ENCODE measurements around the gene APOA1. TPM values are rescaled to one million over a fixed set of nuclear protein-coding genes. Genes with fewer than 3 reads are reported as not detected.

Gene APOA1
- polyA plus RNA-seq, 1 donor, result 4,188 TPM

DNA sequence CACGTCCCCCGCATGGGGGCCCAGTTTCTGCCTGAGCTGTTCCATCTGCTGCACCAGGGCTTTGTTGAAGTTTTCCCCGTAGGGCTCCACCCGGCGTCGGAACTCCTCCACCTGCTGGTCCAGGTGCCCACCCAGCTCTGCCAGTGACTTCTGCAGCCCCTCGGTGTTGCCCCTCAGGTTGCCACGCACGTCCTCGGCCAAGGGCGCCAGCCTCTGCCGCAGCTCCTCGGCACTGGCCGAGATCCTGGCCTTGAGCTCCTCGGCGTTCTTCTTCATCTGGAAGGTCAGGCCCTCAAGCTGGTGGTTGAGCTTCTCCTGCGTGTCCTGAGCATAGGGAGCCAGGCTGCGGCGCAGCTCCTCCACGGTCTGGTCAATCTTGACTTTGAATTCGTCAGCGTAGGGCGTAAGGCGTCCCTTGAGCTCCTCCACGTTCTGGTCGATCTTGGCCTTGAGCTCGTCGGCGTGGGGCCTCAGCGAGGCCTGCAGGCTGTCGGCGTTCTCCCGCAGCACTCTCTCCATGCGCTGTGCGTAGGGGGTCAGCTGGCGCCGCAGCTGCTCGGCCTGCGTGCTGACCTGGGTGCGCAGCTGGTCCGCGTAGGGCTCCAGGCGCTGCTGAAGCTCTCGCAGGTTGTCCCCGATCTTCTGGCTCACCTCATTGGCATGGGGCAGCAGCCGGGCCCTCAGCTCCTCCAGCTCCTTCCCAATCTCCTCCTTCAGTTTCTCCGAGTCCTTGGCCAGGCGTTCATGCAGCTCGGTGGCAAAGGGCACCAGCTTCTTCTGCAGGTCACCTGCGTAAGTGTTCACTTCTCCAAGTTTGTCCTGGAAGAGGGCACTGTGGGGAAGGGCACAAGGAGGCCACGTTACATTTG, 16.1 kb downstream of the APOA1 start:
- Histone ChIP-seq H3K27ac (ENCODE audit: low read length) (peak overlapping the region; percentile 82), H3K27me3 (ENCODE audit: control insufficient read depth, insufficient read depth, low read length) (no peaks in the 10 kb centered on the region), H3K9me3 (ENCODE audit: control insufficient read depth, low read depth, low read length) (peaks cover 7% of the 10 kb centered on the region), H3K36me3 (ENCODE audit: control insufficient read depth, insufficient read depth, low read length) (peaks cover 13% of the 10 kb centered on the region), H3K4me3 (ENCODE audit: low read length) (peak overlapping the region; percentile 42), H3K4me1 (ENCODE audit: control insufficient read depth, insufficient read depth, low read length) (peaks cover 46% of the 10 kb centered on the region)
- peak in 1 of 2 donors; percentile 10 for DNase-seq
- WGBS (ENCODE audit: insufficient coverage, low lambda C conversion rate), result no CpG with 5 or more reads among the region's 51 CpGs

DNA sequence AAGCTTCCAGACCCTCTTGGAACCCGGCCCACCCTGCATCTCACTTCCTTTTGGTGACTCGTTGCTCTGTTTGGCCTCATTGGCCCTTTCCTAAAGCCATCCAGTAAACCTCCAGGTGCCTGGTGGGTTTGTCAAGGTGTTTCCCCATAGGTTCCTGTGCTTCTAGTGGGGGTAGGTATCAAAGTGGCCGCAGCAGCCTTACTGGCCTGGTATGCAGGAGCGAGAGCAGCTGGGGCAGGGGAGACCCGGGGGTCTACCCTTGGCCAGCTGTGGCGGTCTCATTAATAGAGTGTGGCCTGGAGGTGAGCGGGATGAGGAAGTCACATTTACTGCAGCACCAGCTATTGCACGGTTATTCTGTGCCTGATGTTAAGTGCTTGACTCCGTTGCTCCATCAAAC, 18.4 kb downstream of the APOA1 start:
- WGBS (ENCODE audit: insufficient coverage, low lambda C conversion rate), result no CpG with 5 or more reads among the region's 9 CpGs

DNA sequence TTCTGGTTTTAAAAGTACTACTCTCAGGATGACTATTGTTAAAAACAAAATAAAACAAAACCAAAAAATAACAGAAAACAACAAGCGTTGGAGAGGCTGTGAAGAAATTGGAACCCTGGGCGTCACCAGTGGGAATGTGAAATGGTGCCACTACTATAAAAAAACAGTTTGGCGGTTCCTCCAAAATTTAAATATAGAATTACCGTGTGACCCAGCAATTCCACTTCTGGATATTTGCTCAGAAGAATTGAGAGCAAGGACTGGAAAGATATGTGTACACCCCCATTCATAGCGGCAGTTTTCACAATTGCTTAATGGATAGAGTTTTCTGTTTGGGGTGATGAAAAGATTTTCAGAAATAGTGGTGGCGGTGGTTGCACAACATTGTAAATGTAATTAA, 22.9 kb downstream of the APOA1 start:
- WGBS (ENCODE audit: insufficient coverage, low lambda C conversion rate), result 95% methylated on average over 4 of the region's 6 CpGs
- peaks cover 27% of the 10 kb centered on the region for H3K4me1 ChIP-seq (ENCODE audit: control insufficient read depth, insufficient read depth, low read length)
- H3K27ac ChIP-seq (ENCODE audit: low read length), result peak overlapping the region; percentile 39
- H3K4me3 ChIP-seq (ENCODE audit: low read length), result no peak overlapping the region
- no peaks in the 10 kb centered on the region for H3K36me3 ChIP-seq (ENCODE audit: control insufficient read depth, insufficient read depth, low read length)
- H3K9me3 ChIP-seq (ENCODE audit: control insufficient read depth, low read depth, low read length), result no peaks in the 10 kb centered on the region
- no peaks in the 10 kb centered on the region for H3K27me3 ChIP-seq (ENCODE audit: control insufficient read depth, insufficient read depth, low read length)
- no peak for DNase-seq

More for the DNA sequence above, 18.4 kb downstream of the APOA1 start:
- Histone ChIP-seq H3K27me3 (ENCODE audit: control insufficient read depth, insufficient read depth, low read length) (no peaks in the 10 kb centered on the region), H3K4me3 (ENCODE audit: low read length) (no peak overlapping the region), H3K4me1 (ENCODE audit: control insufficient read depth, insufficient read depth, low read length) (peaks cover 40% of the 10 kb centered on the region), H3K9me3 (ENCODE audit: control insufficient read depth, low read depth, low read length) (peaks cover 7% of the 10 kb centered on the region), H3K27ac (ENCODE audit: low read length) (no peak overlapping the region), H3K36me3 (ENCODE audit: control insufficient read depth, insufficient read depth, low read length) (peaks cover 13% of the 10 kb centered on the region)
- no peak for DNase-seq

DNA sequence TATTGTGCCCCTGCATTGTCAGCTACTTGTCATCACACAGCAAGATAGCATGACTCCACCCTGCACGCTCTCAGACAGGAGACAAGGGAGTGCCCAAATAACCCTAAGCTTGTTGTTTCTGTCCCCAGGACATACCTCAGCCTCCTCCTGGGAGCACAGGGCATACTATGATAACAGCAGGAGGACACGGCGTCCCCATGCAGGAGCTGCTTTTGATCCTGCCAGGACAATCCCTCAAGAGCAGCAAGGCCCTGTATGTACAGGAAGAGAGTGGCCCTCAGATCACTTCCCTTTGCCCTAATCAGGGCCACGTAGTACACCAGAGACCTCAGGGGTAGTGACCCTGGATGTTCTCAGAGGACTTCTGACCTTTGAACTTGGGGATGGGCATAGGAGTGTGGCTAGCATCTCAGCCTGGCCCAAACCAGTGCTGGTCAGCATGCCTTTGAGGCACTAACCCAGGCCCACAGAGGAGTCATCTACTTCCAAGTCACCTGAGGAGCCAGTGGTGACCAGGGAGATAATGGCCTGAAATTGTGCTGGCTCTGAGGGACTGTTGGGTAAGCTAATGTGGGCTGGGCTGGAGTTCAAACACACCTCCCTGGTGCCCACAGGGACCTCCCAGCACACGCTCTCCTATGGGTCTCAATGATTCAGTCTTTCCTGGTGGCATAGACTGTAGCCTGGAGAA, 23.5 kb downstream of the APOA1 start:
- peak; percentile 53 to 78 for DNase-seq
- Histone ChIP-seq H3K27ac (ENCODE audit: low read length) (peak overlapping the region; percentile 39), H3K4me1 (ENCODE audit: control insufficient read depth, insufficient read depth, low read length) (peaks cover 30% of the 10 kb centered on the region), H3K27me3 (ENCODE audit: control insufficient read depth, insufficient read depth, low read length) (no peaks in the 10 kb centered on the region), H3K4me3 (ENCODE audit: low read length) (no peak overlapping the region), H3K36me3 (ENCODE audit: control insufficient read depth, insufficient read depth, low read length) (no peaks in the 10 kb centered on the region), H3K9me3 (ENCODE audit: control insufficient read depth, low read depth, low read length) (no peaks in the 10 kb centered on the region)
- WGBS (ENCODE audit: insufficient coverage, low lambda C conversion rate), result 40% methylated on average over 1 of the region's 5 CpGs

DNA sequence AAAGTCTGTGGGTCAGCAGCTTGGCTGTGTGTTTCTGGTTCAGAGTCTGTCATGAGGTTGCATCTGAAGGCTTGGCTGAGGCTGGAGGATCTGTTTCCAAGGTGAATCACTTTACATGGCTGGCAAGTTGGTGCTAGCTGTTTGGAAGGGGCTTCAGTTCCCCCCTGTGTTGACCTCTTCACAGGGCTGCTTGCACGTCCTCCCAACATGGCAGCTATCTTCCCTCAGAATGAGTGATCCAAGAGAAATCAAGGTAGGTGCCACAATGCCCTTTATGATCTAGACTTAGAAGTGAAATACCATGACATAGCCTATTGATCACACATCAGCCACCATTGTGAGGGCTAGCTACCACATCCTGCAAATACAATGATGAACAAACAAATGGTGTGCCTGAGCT, 24.3 kb downstream of the APOA1 start:
- H3K27ac ChIP-seq (ENCODE audit: low read length), result peak overlapping the region; percentile 39
- DNase-seq, result no peak
- H3K36me3 ChIP-seq (ENCODE audit: control insufficient read depth, insufficient read depth, low read length), result no peaks in the 10 kb centered on the region
- peaks cover 37% of the 10 kb centered on the region for H3K4me1 ChIP-seq (ENCODE audit: control insufficient read depth, insufficient read depth, low read length)
- no peak overlapping the region for H3K4me3 ChIP-seq (ENCODE audit: low read length)
- no peaks in the 10 kb centered on the region for H3K9me3 ChIP-seq (ENCODE audit: control insufficient read depth, low read depth, low read length)
- no CpG with 5 or more reads among the region's 1 CpG for WGBS (ENCODE audit: insufficient coverage, low lambda C conversion rate)
- no peaks in the 10 kb centered on the region for H3K27me3 ChIP-seq (ENCODE audit: control insufficient read depth, insufficient read depth, low read length)

DNA sequence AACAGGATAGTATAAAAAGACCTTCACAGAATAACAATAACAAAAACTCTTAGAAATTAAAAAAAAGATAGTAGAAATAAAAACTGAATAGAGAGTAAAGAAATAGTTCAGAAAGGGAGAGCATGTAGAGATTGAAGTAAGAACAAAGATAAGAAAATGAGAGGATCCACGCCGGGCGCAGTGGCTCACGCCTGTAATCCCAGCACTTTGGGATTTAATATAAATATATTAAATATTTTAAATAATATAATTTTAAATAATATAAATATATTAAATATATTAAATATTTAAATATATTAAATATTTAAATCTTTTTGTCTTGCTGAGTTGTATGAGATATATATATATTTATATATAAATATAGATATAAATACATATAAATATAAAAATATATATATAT, 25.3 kb downstream of the APOA1 start:
- WGBS (ENCODE audit: insufficient coverage, low lambda C conversion rate), result 87% methylated on average over 4 of the region's 4 CpGs
- H3K4me1 ChIP-seq (ENCODE audit: control insufficient read depth, insufficient read depth, low read length), result peaks cover 47% of the 10 kb centered on the region

DNA sequence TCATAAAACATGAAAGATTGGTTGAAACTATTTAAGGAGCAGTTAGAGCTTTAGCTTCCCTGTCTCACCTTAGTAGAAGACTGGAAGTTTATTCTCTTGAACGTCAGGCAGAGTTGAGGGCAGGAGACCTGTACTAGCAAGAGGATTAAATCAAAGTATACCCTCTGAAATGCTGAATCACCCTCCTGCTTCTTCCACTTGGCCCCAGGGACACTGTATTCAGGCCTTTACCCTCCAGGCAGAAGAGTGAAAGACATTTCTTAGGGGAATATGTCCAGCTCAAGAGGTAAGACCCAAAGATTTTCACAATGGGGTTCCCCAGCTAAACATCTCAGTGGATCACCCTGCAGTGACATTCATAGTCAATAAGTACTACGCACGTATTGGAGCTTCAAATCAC, 26.2 kb downstream of the APOA1 start:
- Histone ChIP-seq H3K4me3 (ENCODE audit: low read length) (no peak overlapping the region), H3K36me3 (ENCODE audit: control insufficient read depth, insufficient read depth, low read length) (no peaks in the 10 kb centered on the region), H3K27ac (ENCODE audit: low read length) (no peak overlapping the region), H3K9me3 (ENCODE audit: control insufficient read depth, low read depth, low read length) (no peaks in the 10 kb centered on the region), H3K4me1 (ENCODE audit: control insufficient read depth, insufficient read depth, low read length) (peaks cover 56% of the 10 kb centered on the region), H3K27me3 (ENCODE audit: control insufficient read depth, insufficient read depth, low read length) (no peaks in the 10 kb centered on the region)
- DNase-seq, result peak in 1 of 2 donors; percentile 23
- no CpG with 5 or more reads among the region's 3 CpGs for WGBS (ENCODE audit: insufficient coverage, low lambda C conversion rate)

More for the DNA sequence above, 25.3 kb downstream of the APOA1 start:
- Histone ChIP-seq H3K27ac (ENCODE audit: low read length) (no peak overlapping the region), H3K4me3 (ENCODE audit: low read length) (no peak overlapping the region), H3K27me3 (ENCODE audit: control insufficient read depth, insufficient read depth, low read length) (no peaks in the 10 kb centered on the region), H3K36me3 (ENCODE audit: control insufficient read depth, insufficient read depth, low read length) (no peaks in the 10 kb centered on the region), H3K9me3 (ENCODE audit: control insufficient read depth, low read depth, low read length) (no peaks in the 10 kb centered on the region)
- no peak for DNase-seq

DNA sequence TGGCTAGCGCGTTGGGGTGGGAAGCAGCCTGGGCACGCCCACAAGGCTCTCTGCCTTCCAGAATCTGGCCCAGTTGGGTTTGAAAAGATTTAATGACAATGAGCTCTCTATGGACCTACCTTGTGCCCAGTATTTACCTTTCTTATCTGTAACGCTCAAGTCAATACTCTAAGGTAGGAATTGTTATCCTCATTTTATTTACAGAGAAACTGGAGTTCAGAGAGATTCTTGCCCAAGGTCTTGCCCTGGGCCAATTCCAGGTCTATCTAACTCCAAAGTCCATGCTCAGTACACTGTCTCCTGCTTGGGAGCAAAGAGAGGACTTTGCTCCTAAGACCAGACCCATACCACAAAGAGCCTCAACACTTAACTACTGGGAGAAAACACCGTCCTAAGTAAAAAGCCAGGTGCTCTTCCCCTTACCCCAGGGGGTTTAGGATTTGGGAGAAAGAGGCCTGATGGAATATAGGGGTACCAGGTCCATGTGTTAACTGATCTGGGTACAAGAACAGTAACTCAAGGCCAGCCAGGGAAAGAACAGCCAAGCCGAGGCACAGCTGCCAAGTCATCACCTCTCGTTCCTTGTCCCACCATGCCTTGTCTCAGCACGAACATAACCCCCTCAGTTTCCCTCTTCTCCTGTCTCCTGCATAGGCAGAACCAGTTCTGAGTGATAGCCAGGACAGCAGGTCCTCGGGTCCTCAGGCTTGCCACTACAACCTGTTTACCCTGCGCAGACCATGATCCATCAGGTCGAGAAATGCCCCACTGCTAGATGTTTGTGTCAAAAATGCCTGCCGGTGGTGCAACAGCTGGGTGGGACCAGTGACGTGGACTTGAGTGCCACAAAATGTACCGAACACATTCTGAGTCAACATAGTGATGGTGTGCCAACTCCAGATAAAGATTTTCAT, 28.9 kb downstream of the APOA1 start:
- DNase-seq, result peak; percentile 84 to 93
- no peaks in the 10 kb centered on the region for H3K36me3 ChIP-seq (ENCODE audit: control insufficient read depth, insufficient read depth, low read length)
- H3K27me3 ChIP-seq (ENCODE audit: control insufficient read depth, insufficient read depth, low read length), result no peaks in the 10 kb centered on the region
- peaks cover 43% of the 10 kb centered on the region for H3K4me1 ChIP-seq (ENCODE audit: control insufficient read depth, insufficient read depth, low read length)
- no peaks in the 10 kb centered on the region for H3K9me3 ChIP-seq (ENCODE audit: control insufficient read depth, low read depth, low read length)
- no peak overlapping the region for H3K4me3 ChIP-seq (ENCODE audit: low read length)
- WGBS (ENCODE audit: insufficient coverage, low lambda C conversion rate), result no CpG with 5 or more reads among the region's 14 CpGs
- H3K27ac ChIP-seq (ENCODE audit: low read length), result peak overlapping the region; percentile 88

DNA sequence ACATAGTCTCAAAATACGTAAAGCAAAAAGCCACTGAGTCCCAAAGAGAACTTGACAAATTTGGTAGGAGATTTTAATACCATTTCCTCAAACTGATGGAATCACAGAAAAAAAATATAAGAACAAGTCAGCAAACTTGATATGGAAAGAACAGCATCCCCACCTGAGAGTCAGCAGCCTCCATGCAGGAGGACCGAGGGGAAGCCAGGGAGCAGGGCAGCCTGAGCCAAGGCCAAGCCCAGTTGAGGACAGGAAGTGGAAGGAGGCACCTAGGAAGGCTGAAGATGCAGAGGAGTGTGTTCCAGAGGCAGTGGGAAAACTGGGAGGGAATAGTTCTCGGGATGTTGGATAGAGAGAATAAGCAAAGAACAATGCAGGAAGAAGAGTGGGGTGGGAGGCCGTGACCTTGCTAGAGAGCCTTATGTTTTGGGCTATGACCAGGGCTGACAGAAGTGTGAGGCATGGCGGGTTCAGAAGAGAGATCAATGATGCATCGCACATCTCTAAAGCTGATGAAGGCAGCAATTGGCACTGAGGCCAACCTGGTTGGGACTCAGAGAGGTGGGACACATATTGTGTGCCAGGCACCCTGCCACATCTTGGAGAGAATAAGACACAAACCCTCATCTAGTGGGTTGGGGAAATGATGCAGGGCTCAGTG, 29.7 kb downstream of the APOA1 start:
- Histone ChIP-seq H3K27ac (ENCODE audit: low read length) (peak overlapping the region; percentile 88), H3K9me3 (ENCODE audit: control insufficient read depth, low read depth, low read length) (no peaks in the 10 kb centered on the region), H3K36me3 (ENCODE audit: control insufficient read depth, insufficient read depth, low read length) (no peaks in the 10 kb centered on the region), H3K4me1 (ENCODE audit: control insufficient read depth, insufficient read depth, low read length) (peaks cover 36% of the 10 kb centered on the region), H3K4me3 (ENCODE audit: low read length) (no peak overlapping the region), H3K27me3 (ENCODE audit: control insufficient read depth, insufficient read depth, low read length) (no peaks in the 10 kb centered on the region)
- 80% methylated on average over 2 of the region's 6 CpGs for WGBS (ENCODE audit: insufficient coverage, low lambda C conversion rate)
- DNase-seq, result no peak

Data from large intestine (tissue), 3 donors.